ENCODE results near the gene RTL1.

The RTL1 gene

DNA sequence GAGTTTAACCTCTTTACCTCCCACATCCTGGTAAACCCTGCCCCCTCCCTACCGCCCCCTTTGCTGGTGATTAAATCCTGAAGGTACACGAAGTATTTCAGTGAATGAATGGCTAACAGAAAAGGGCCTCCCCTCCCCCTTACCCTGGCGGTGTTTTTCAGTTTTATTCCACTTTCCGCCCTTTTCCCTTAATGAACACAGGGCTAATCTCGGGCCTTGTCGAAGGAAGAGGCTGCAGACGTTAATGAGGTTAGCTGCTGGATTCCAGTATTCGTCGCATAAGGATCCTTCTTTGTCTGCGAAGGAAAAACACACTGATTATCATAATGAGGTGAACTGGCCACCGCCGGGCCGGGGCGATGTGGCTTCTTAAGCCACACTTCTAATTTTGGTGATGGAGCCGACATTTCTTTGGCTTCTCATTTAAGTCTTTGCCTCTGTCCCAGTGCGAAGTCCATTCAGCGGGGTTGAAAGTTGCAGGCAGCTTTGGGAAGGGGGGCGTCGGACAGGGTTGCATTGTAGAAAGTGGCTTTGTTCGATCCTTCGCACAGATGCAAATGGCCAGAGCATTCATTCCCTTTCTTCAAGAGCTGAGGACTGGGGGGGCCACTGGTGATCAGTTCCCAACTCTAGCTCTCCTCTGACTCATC lies 71.1 kb downstream of the RTL1 start:
- H3K4me1 Mint-ChIP-seq (ENCODE audit: low read depth), result peaks cover under 1% of the 10 kb centered on the region
- H3K4me3 Mint-ChIP-seq, result no peak overlapping the region
- no peaks in the 10 kb centered on the region for H3K9me3 Mint-ChIP-seq (ENCODE audit: low read depth)
- H3K27me3 Mint-ChIP-seq, result peaks cover 15% of the 10 kb centered on the region
- H3K27ac Mint-ChIP-seq, result no peak overlapping the region
- no peaks in the 10 kb centered on the region for H3K36me3 Mint-ChIP-seq

DNA sequence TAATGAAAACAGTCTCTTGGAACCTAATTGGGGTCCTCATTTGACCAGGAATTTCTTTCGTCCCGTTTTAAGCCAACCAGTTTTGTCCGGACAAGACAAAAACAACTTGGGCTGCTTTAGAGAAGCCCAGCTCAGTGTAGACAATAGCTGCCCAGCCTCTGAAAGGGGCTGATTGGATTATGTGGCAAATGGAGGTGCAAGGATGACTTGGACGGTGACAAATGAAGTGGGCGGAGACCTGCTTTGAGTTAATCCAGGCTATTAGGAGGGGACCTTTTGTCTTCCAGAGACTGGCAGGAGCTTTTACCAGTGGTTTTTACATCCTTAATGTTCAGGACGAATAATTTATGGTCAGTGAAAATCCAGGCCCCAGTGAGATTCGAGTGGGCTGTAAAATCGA lies 72.8 kb downstream of the RTL1 start:
- Mint-ChIP-seq H3K27me3 (peaks cover 16% of the 10 kb centered on the region), H3K4me1 (ENCODE audit: low read depth) (peaks cover 6% of the 10 kb centered on the region), H3K27ac (no peak overlapping the region), H3K36me3 (no peaks in the 10 kb centered on the region), H3K9me3 (ENCODE audit: low read depth) (no peaks in the 10 kb centered on the region), H3K4me3 (no peak overlapping the region)

Measured in activated naive CD8-positive, alpha-beta T cell (primary cell).